ENCODE data around the gene TTC1. TPM values are rescaled to one million over a fixed set of nuclear protein-coding genes. Genes with fewer than 3 reads are reported as not detected.

Gene TTC1
- total and polyA plus RNA-seq, 4 donors = 40.5 to 57.8 (median 47.9) TPM

- DNase-seq (no peak), ATAC-seq (ENCODE audit: low FRiP score) (no peak)
- no peak overlapping the region for H3K27ac ChIP-seq (ENCODE audit: low read depth in 1 of 2, low read length in 2 of 2)
- no peaks in the 10 kb centered on the region for H3K4me1 ChIP-seq (ENCODE audit: control insufficient read depth in 1 of 2, insufficient read depth in 2 of 2, low read length in 2 of 2)
- H3K9me3 ChIP-seq (ENCODE audit: control insufficient read depth, low read length) = no peaks in the 10 kb centered on the region
- H3K36me3 ChIP-seq (ENCODE audit: control insufficient read depth in 1 of 2, insufficient read depth in 2 of 2, low read length in 1 of 2) = peaks cover 0 to 2% of the 10 kb centered on the region in 2 donors
- H3K27me3 ChIP-seq (ENCODE audit: control insufficient read depth in 1 of 2, insufficient read depth in 2 of 2, low read length in 1 of 2) = no peaks in the 10 kb centered on the region
- intact Hi-C loops (cut with DNase I) = no loop called here
- H3K4me3 ChIP-seq (ENCODE audit: low read length in 2 of 2) = no peak overlapping the region
- 74 to 82% methylated on average over 7 of the region's 7 CpGs for WGBS, 2 donors
Measured at GRCh38 chr5:160092514-160092913, 83.6 kb downstream of the TTC1 start.

GRCh38 chr5:160092960-160093707, 84.2 kb downstream of the TTC1 start:
- ATAC-seq (ENCODE audit: low FRiP score) = no peak
- no peak for DNase-seq
- intact Hi-C loops (cut with DNase I) = no loop called here
- 91 to 94% methylated on average over 11 of the region's 11 CpGs for WGBS, 2 donors
- Histone ChIP-seq H3K9me3 (ENCODE audit: control insufficient read depth, low read length) (no peaks in the 10 kb centered on the region), H3K27ac (ENCODE audit: low read depth in 1 of 2, low read length in 2 of 2) (no peak overlapping the region), H3K27me3 (ENCODE audit: control insufficient read depth in 1 of 2, insufficient read depth in 2 of 2, low read length in 1 of 2) (no peaks in the 10 kb centered on the region), H3K36me3 (ENCODE audit: control insufficient read depth in 1 of 2, insufficient read depth in 2 of 2, low read length in 1 of 2) (peaks cover 0 to 2% of the 10 kb centered on the region in 2 donors), H3K4me1 (ENCODE audit: control insufficient read depth in 1 of 2, insufficient read depth in 2 of 2, low read length in 2 of 2) (peaks cover 0 to 1% of the 10 kb centered on the region in 2 donors), H3K4me3 (ENCODE audit: low read length in 2 of 2) (no peak overlapping the region)

- 95 to 97% methylated on average over 2 of the region's 2 CpGs for WGBS, 2 donors
- no peak for DNase-seq
- no peak for ATAC-seq (ENCODE audit: low FRiP score)
- Histone ChIP-seq H3K4me3 (ENCODE audit: low read length in 2 of 2) (no peak overlapping the region), H3K27me3 (ENCODE audit: control insufficient read depth in 1 of 2, insufficient read depth in 2 of 2, low read length in 1 of 2) (no peaks in the 10 kb centered on the region), H3K36me3 (ENCODE audit: control insufficient read depth in 1 of 2, insufficient read depth in 2 of 2, low read length in 1 of 2) (peaks cover 0 to 2% of the 10 kb centered on the region in 2 donors), H3K4me1 (ENCODE audit: control insufficient read depth in 1 of 2, insufficient read depth in 2 of 2, low read length in 2 of 2) (peaks cover 0 to 1% of the 10 kb centered on the region in 2 donors), H3K9me3 (ENCODE audit: control insufficient read depth, low read length) (no peaks in the 10 kb centered on the region), H3K27ac (ENCODE audit: low read depth in 1 of 2, low read length in 2 of 2) (no peak overlapping the region)
- intact Hi-C loops (cut with DNase I) = no loop called here
Measured at GRCh38 chr5:160096178-160096577, 87.2 kb downstream of the TTC1 start.

- Histone ChIP-seq H3K9me3 (ENCODE audit: control insufficient read depth, low read length) (no peaks in the 10 kb centered on the region), H3K36me3 (ENCODE audit: control insufficient read depth in 1 of 2, insufficient read depth in 2 of 2, low read length in 1 of 2) (no peaks in the 10 kb centered on the region), H3K27me3 (ENCODE audit: control insufficient read depth in 1 of 2, insufficient read depth in 2 of 2, low read length in 1 of 2) (no peaks in the 10 kb centered on the region), H3K4me1 (ENCODE audit: control insufficient read depth in 1 of 2, insufficient read depth in 2 of 2, low read length in 2 of 2) (peaks cover 0 to 1% of the 10 kb centered on the region in 2 donors), H3K4me3 (ENCODE audit: low read length in 2 of 2) (no peak overlapping the region), H3K27ac (ENCODE audit: low read depth in 1 of 2, low read length in 2 of 2) (no peak overlapping the region)
- 80 to 83% methylated on average over 4 of the region's 4 CpGs for WGBS, 2 donors
- ATAC-seq (ENCODE audit: low FRiP score) (no peak), DNase-seq (no peak)
- intact Hi-C loops (cut with DNase I) = no loop called here
Measured at GRCh38 chr5:160097991-160098390, 89.1 kb downstream of the TTC1 start.

- DNase-seq = no peak
- Histone ChIP-seq H3K27ac (ENCODE audit: low read depth in 1 of 2, low read length in 2 of 2) (no peak overlapping the region), H3K9me3 (ENCODE audit: control insufficient read depth, low read length) (no peaks in the 10 kb centered on the region), H3K27me3 (ENCODE audit: control insufficient read depth in 1 of 2, insufficient read depth in 2 of 2, low read length in 1 of 2) (no peaks in the 10 kb centered on the region), H3K4me1 (ENCODE audit: control insufficient read depth in 1 of 2, insufficient read depth in 2 of 2, low read length in 2 of 2) (peaks cover 0 to 6% of the 10 kb centered on the region in 2 donors), H3K36me3 (ENCODE audit: control insufficient read depth in 1 of 2, insufficient read depth in 2 of 2, low read length in 1 of 2) (no peaks in the 10 kb centered on the region), H3K4me3 (ENCODE audit: low read length in 2 of 2) (no peak overlapping the region)
- 68 to 78% methylated on average over 4 of the region's 4 CpGs for WGBS, 2 donors
- no peak for ATAC-seq (ENCODE audit: low FRiP score)
- intact Hi-C loops (cut with DNase I) = no loop called here
Measured at GRCh38 chr5:160105686-160106360, 96.9 kb downstream of the TTC1 start.

- intact Hi-C loops (cut with DNase I) = no loop called here
- no peaks in the 10 kb centered on the region for H3K27me3 ChIP-seq (ENCODE audit: control insufficient read depth in 1 of 2, insufficient read depth in 2 of 2, low read length in 1 of 2)
- no peaks in the 10 kb centered on the region for H3K9me3 ChIP-seq (ENCODE audit: control insufficient read depth, low read length)
- no peak for DNase-seq
- ATAC-seq (ENCODE audit: low FRiP score) = no peak
- H3K36me3 ChIP-seq (ENCODE audit: control insufficient read depth in 1 of 2, insufficient read depth in 2 of 2, low read length in 1 of 2) = no peaks in the 10 kb centered on the region
- WGBS, 2 donors = 90 to 92% methylated on average over 2 of the region's 2 CpGs
- H3K4me3 ChIP-seq (ENCODE audit: low read length in 2 of 2) = no peak overlapping the region
- no peak overlapping the region for H3K27ac ChIP-seq (ENCODE audit: low read depth in 1 of 2, low read length in 2 of 2)
- H3K4me1 ChIP-seq (ENCODE audit: control insufficient read depth in 1 of 2, insufficient read depth in 2 of 2, low read length in 2 of 2) = peaks cover 0 to 6% of the 10 kb centered on the region in 2 donors
Measured at GRCh38 chr5:160108124-160108523, 99.2 kb downstream of the TTC1 start.

Other genes starting within 250 kb of the TTC1 start
- gene ADRA1B, start 92.7 kb upstream of the TTC1 start, total RNA-seq = 10 to 100 TPM in 1 of 2 donors, 1 to 10 TPM in 1; 5.4 to 16.0 TPM
- gene ADRA1B, start 92.7 kb upstream of the TTC1 start, polyA plus RNA-seq = 1 to 10 TPM; 3.8 to 8.0 TPM
- 10 to 100 TPM; 25.9 to 29.4 TPM for gene PWWP2A, start 110.3 kb downstream of the TTC1 start, total RNA-seq
- gene PWWP2A, start 110.3 kb downstream of the TTC1 start, polyA plus RNA-seq = 1 to 10 TPM; 4.3 to 6.8 TPM
- gene FABP6, start 220.4 kb downstream of the TTC1 start, total RNA-seq = not detected
- not detected for gene FABP6, start 220.4 kb downstream of the TTC1 start, polyA plus RNA-seq

All from aorta (tissue), 5 donors.